GM12878 (cell line): ENCODE data around the gene AGK. TPM values are rescaled to one million over a fixed set of nuclear protein-coding genes. Genes with fewer than 3 reads are reported as not detected.
A peak's percentile ranks its signal among the peaks of the same experiment; 100 is the strongest.

Source experiments
- BHLHE40 ChIP-seq, 2 experiments: fragments of 450-650 bp in 1 of 2; IDR thresholded peaks; 2 replicates each; pipeline ENCODE4 v1.6.1; 2011 to 2017; ENCODE audit warnings: low read depth in 2 of 2, borderline replicate concordance in 1 of 2, improper control_type of control experiment in 1 of 2, low read length in 1 of 2, mild to moderate bottlenecking in 1 of 2
- FOXK2 ChIP-seq: fragments of 450-650 bp; IDR thresholded peaks from 2 replicates; pipeline ENCODE4 v1.6.1; 2017; ENCODE audit warnings: mild to moderate bottlenecking, moderate library complexity
- HDAC6 ChIP-seq: fragments of 200-600 bp; sonication (generic); IDR thresholded peaks from one replicate; pipeline ENCODE4 v1.8.0; 2017; ENCODE audit warnings: antibody characterized with exemption; ENCODE audit not compliant: unreplicated experiment
- HDGF ChIP-seq: fragments of 450-650 bp; IDR thresholded peaks from 2 replicates; pipeline ENCODE4 v1.6.1; 2016; ENCODE audit warnings: antibody characterized with exemption
- IKZF1 ChIP-seq: fragments of 450-650 bp; conservative IDR thresholded peaks from 2 replicates; pipeline ENCODE4 v1.6.1; 2017; ENCODE audit warnings: antibody characterized with exemption, mild to moderate bottlenecking
- MEF2A ChIP-seq: IDR thresholded peaks from 2 replicates; pipeline ENCODE4 v1.6.1; 2011; ENCODE audit warnings: low read depth, mild to moderate bottlenecking, low read length, moderate library complexity; ENCODE audit not compliant: insufficient read depth
- MTA3 ChIP-seq: IDR thresholded peaks from 2 replicates; pipeline ENCODE4 v1.6.1; 2012; ENCODE audit warnings: low read length, inconsistent platforms, borderline replicate concordance
- NRF1 ChIP-seq: conservative IDR thresholded peaks from 2 replicates; pipeline ENCODE4 v1.6.1; 2011; ENCODE audit warnings: mild to moderate bottlenecking, low read depth, low read length, improper control_type of control experiment
- POLR2A ChIP-seq: IDR thresholded peaks from 2 replicates; pipeline ENCODE4 v1.6.1; 2011; ENCODE audit warnings: low read depth, mild to moderate bottlenecking, low read length
- POLR2AphosphoS2 ChIP-seq: IDR thresholded peaks from 2 replicates; pipeline ENCODE4 v1.6.1; 2011; ENCODE audit warnings: low read depth, mild to moderate bottlenecking, low read length, improper control_type of control experiment, moderate library complexity
- POLR2AphosphoS5 ChIP-seq: IDR thresholded peaks from 2 replicates; pipeline ENCODE4 v1.6.1; 2011; ENCODE audit warnings: mild to moderate bottlenecking, low read length, inconsistent platforms
- POU2F2 ChIP-seq: IDR thresholded peaks from 3 replicates; pipeline ENCODE4 v1.6.1; 2011; ENCODE audit warnings: low read depth, mild to moderate bottlenecking, low read length, borderline replicate concordance
- RAD51 ChIP-seq: fragments of 450-650 bp; IDR thresholded peaks from 2 replicates; pipeline ENCODE4 v1.6.1; 2016; ENCODE audit warnings: moderate library complexity, mild to moderate bottlenecking, inconsistent platforms
- RBBP5 ChIP-seq: fragments of 200-600 bp; sonication (generic); conservative IDR thresholded peaks from 2 replicates; pipeline ENCODE4 v1.6.1; 2016
- REST ChIP-seq: IDR thresholded peaks from 2 replicates; pipeline ENCODE4 v1.6.1; 2012; ENCODE audit warnings: mild to moderate bottlenecking, low read depth, low read length
- SIN3A ChIP-seq: IDR thresholded peaks from 2 replicates; pipeline ENCODE4 v1.6.1; 2012; ENCODE audit warnings: low read depth, low read length, improper control_type of control experiment
- SMAD1 ChIP-seq: fragments of 450-650 bp; IDR thresholded peaks from 2 replicates; pipeline ENCODE4 v1.6.1; 2018; ENCODE audit warnings: mild to moderate bottlenecking, low read depth; ENCODE audit not compliant: partially characterized antibody
- SMARCA5 ChIP-seq: fragments of 450-650 bp; IDR thresholded peaks from 2 replicates; pipeline ENCODE4 v1.6.1; 2017; ENCODE audit warnings: mild to moderate bottlenecking
- SMC3 ChIP-seq: IDR thresholded peaks from 2 replicates; pipeline ENCODE4 v1.6.1; 2011; ENCODE audit warnings: low read length, improper control_type of control experiment, borderline replicate concordance
- TCF12 ChIP-seq: IDR thresholded peaks from 2 replicates; pipeline ENCODE4 v1.6.1; 2011; ENCODE audit warnings: low read depth, mild to moderate bottlenecking, low read length
- ZNF207 ChIP-seq: fragments of 450-650 bp; IDR thresholded peaks from 2 replicates; pipeline ENCODE4 v1.6.1; 2014; ENCODE audit warnings: antibody characterized with exemption, mild to moderate bottlenecking, borderline replicate concordance
- ZSCAN29 ChIP-seq: fragments of 450-650 bp; IDR thresholded peaks from 2 replicates; pipeline ENCODE4 v1.6.1; 2017; ENCODE audit warnings: mild to moderate bottlenecking, moderate library complexity
- polyA plus RNA-seq, 11 experiments: library from polyadenylated mRNA; depleted of rRNA in 4 of 11; unstranded in 6 of 11; stranded (reverse) in 5 of 11; fragments of >200 nt; fragmentation: Nextera tagmentation in 4 of 11; fragmentation: Illumina TruSeq in 1 of 11; extraction: Ambion mirVana in 4 of 11; extraction: Trizol in 1 of 11; gene quantifications; 1 replicate in 1 of 11; 2 replicates in 10 of 11; pipeline versions ENCODE4 v1.2.1 to v1.2.3, GENCODE V29; 2011 to 2016; ENCODE audit warnings: inconsistent platforms in 2 of 11, missing spikeins in 2 of 11, low read depth in 1 of 11
- total RNA-seq, 4 experiments: library from RNA; depleted of rRNA in 3 of 4; stranded (reverse); fragments of >200 nt in 3 of 4; fragmentation: Illumina TruSeq in 1 of 4; extraction: Trizol in 1 of 4; gene quantifications; 2 replicates each; pipeline versions ENCODE4 v1.2.1 to v1.2.3, GENCODE V29; 2013 to 2021
- TF ChIP-seq, protein P1 (sequence below): fragments of 450-650 bp; IDR thresholded peaks from 2 replicates; pipeline ENCODE4 v1.6.1; 2016; ENCODE audit warnings: mild to moderate bottlenecking, moderate library complexity, borderline replicate concordance

AGK gene
- total and polyA plus RNA-seq, 10 of the 15 experiments (the other 5 are each of a cell fraction or from before 2014, with no cell fraction given), result 32.5 to 85.6 (median 47.8) TPM

DNA sequence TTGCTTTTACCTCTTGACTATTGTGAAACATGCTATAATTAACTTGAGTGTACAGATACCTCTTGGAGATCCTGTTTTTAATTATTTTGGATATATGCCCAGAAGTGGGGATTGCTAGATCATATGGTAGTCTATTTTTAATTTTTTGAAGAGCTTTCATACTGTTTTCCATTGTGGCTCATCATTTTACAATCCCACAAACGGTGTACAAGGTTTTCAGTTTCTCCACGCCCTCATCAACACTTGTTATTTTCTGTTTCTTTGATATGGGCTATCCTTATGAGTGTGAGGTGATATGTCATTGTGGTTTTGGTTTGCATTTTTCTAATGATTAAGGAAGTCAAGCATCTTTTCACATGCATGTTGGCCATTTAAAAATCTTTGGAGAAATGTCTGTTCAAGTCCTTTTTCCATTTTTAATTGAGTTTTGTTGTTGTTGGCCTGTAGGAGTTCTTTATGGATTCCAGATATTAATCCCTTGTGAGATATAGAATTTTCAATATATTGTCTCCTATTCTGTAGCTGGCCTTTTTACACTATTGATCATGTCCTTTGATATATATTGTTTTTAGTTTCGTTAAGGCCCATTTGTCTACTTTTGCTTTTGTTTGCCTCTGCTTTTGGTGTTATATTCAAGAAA, 7.5 kb downstream of the AGK start (continued):
- TF ChIP-seq REST, result no peak
- no peak for TF ChIP-seq SIN3A
- TF ChIP-seq SMARCA5, result no peak; the same call in 1 of the 2 replicates
- no peak for TF ChIP-seq ZNF207
- peak; percentile 90 for TF ChIP-seq MEF2A
- TF ChIP-seq RAD51, result peak; percentile 68; the same call in 1 of the 2 replicates
- TF ChIP-seq MTA3, result peak; percentile 91; the same call in 1 of the 2 replicates
- TF ChIP-seq TCF12, result no peak
- TF ChIP-seq ZSCAN29, result no peak
- TF ChIP-seq POLR2AphosphoS2, result no peak
- peak; percentile 85 for TF ChIP-seq SMAD1
- peak; percentile 60 to 67; a peak in 2 of 4 replicates for TF ChIP-seq BHLHE40 (IDR thresholded peaks at IDR 0.05; ENCODE audit: borderline replicate concordance in 1 of 2, low read depth in 2 of 2, low read length in 1 of 2)
- TF ChIP-seq IKZF1, result peak; percentile 91
- no peak for TF ChIP-seq POLR2AphosphoS5
- TF ChIP-seq, protein P1, sequence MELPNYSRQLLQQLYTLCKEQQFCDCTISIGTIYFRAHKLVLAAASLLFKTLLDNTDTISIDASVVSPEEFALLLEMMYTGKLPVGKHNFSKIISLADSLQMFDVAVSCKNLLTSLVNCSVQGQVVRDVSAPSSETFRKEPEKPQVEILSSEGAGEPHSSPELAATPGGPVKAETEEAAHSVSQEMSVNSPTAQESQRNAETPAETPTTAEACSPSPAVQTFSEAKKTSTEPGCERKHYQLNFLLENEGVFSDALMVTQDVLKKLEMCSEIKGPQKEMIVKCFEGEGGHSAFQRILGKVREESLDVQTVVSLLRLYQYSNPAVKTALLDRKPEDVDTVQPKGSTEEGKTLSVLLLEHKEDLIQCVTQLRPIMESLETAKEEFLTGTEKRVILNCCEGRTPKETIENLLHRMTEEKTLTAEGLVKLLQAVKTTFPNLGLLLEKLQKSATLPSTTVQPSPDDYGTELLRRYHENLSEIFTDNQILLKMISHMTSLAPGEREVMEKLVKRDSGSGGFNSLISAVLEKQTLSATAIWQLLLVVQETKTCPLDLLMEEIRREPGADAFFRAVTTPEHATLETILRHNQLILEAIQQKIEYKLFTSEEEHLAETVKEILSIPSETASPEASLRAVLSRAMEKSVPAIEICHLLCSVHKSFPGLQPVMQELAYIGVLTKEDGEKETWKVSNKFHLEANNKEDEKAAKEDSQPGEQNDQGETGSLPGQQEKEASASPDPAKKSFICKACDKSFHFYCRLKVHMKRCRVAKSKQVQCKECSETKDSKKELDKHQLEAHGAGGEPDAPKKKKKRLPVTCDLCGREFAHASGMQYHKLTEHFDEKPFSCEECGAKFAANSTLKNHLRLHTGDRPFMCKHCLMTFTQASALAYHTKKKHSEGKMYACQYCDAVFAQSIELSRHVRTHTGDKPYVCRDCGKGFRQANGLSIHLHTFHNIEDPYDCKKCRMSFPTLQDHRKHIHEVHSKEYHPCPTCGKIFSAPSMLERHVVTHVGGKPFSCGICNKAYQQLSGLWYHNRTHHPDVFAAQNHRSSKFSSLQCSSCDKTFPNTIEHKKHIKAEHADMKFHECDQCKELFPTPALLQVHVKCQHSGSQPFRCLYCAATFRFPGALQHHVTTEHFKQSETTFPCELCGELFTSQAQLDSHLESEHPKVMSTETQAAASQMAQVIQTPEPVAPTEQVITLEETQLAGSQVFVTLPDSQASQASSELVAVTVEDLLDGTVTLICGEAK, result no peak
- TF ChIP-seq POLR2A, result no peak
- no peak for TF ChIP-seq FOXK2
- TF ChIP-seq POU2F2, result peak; percentile 80; the same call in 2 of the 3 replicates
- TF ChIP-seq RBBP5, result no peak
- TF ChIP-seq NRF1, result no peak
- TF ChIP-seq HDAC6, result no peak
- no peak for TF ChIP-seq SMC3
- TF ChIP-seq HDGF, result no peak
